ENCODE data around the gene TREH.
"Not testable (repeated sequence)": the region's sequence is repeated elsewhere in the genome, so short reads cannot be mapped to it uniquely, and the experiment has no call there.

The TREH gene

GRCh38 chr11:118696673-118697226 is 17.3 kb upstream of the TREH start:
- DNase-seq (ENCODE audit: low spot score) = no peak

GRCh38 chr11:118694771-118695170 is 15.3 kb upstream of the TREH start:
- DNase-seq (ENCODE audit: low spot score) = no peak

- DNase-seq (ENCODE audit: low spot score) = no peak
Observed at GRCh38 chr11:118694185-118694584, 14.7 kb upstream of the TREH start.

GRCh38 chr11:118691926-118692830 is 12.7 kb upstream of the TREH start:
- DNase-seq (ENCODE audit: low spot score) = peak; percentile 85

- no peak for DNase-seq (ENCODE audit: low spot score)
Observed at GRCh38 chr11:118690553-118691304, 11.3 kb upstream of the TREH start.

- DNase-seq (ENCODE audit: low spot score) = peak; percentile 86
Observed at GRCh38 chr11:118689852-118690552, 10.6 kb upstream of the TREH start.

- no peak for DNase-seq (ENCODE audit: low spot score)
Observed at GRCh38 chr11:118689503-118689851, 10.0 kb upstream of the TREH start.

- DNase-seq (ENCODE audit: low spot score) = no peak
Observed at GRCh38 chr11:118688851-118689502, 9.5 kb upstream of the TREH start.

- not testable (repeated sequence) for DNase-seq (ENCODE audit: low spot score)
Observed at GRCh38 chr11:118688339-118688738, 8.9 kb upstream of the TREH start.

- no peak for DNase-seq (ENCODE audit: low spot score)
Observed at GRCh38 chr11:118687906-118688305, 8.5 kb upstream of the TREH start.

GRCh38 chr11:118684187-118684586 is 4.7 kb upstream of the TREH start:
- DNase-seq (ENCODE audit: low spot score) = no peak

GRCh38 chr11:118682939-118683338 is 3.5 kb upstream of the TREH start:
- not testable (repeated sequence) for DNase-seq (ENCODE audit: low spot score)

- no peak for DNase-seq (ENCODE audit: low spot score)
Observed at GRCh38 chr11:118682372-118682771, 2.9 kb upstream of the TREH start.

- not testable (repeated sequence) for DNase-seq (ENCODE audit: low spot score)
Observed at GRCh38 chr11:118678908-118679307, 542 bp downstream of the TREH start.

GRCh38 chr11:118677977-118678376 is 1.5 kb downstream of the TREH start:
- DNase-seq (ENCODE audit: low spot score) = no peak

- DNase-seq (ENCODE audit: low spot score) = no peak
Observed at GRCh38 chr11:118674082-118674435, 5.4 kb downstream of the TREH start.

GRCh38 chr11:118673361-118674081 is 5.9 kb downstream of the TREH start:
- no peak for DNase-seq (ENCODE audit: low spot score)

- DNase-seq (ENCODE audit: low spot score) = no peak
Observed at GRCh38 chr11:118672846-118673245, 6.6 kb downstream of the TREH start.

- no peak for DNase-seq (ENCODE audit: low spot score)
Observed at GRCh38 chr11:118671254-118671653, 8.2 kb downstream of the TREH start.

GRCh38 chr11:118670063-118670462 is 9.4 kb downstream of the TREH start:
- no peak for DNase-seq (ENCODE audit: low spot score)

GRCh38 chr11:118666371-118666770 is 13.1 kb downstream of the TREH start:
- DNase-seq (ENCODE audit: low spot score) = no peak

All from CD4-positive, alpha-beta T cell treated with Interleukin-2 at 100 ng/mL for 4 hours (primary cell).